ENCODE data around the gene ENTPD3. TPM values are rescaled to one million over a fixed set of nuclear protein-coding genes. Genes with fewer than 3 reads are reported as not detected.
A peak's percentile ranks its signal among the peaks of the same experiment; 100 is the strongest.

ENTPD3 gene
- total RNA-seq, 1 experiment from 2014 or later = 6.0 TPM

DNA sequence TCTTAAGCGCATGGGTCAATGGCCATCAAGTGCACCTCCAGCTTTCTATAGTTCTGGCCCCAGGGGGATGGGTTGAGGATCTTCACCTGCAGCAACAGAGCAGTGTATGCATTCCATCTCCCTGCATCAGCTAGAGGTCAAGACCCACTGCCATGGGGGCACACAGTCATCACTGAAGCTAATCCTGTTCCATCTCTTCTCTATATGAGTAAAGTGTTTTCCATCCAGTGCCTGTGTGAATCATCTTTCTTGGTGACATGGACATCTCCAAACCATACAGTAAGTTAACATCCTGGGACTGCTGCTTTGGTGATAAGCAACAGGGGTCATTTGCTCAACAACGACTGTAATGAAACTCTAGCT is 4.4 kb upstream of the ENTPD3 start:
- Histone ChIP-seq H3K36me3 (ENCODE audit: low read depth, low read length) (no peaks in the 10 kb centered on the region), H3K9ac (ENCODE audit: low read length) (no peak overlapping the region), H3K27me3 (ENCODE audit: low read length) (no peaks in the 10 kb centered on the region), H3K79me2 (ENCODE audit: low read length) (no peaks in the 10 kb centered on the region), H3K4me1 (ENCODE audit: insufficient read depth, low read length) (peaks cover 20% of the 10 kb centered on the region), H3K4me2 (ENCODE audit: low read length) (no peak overlapping the region), H3F3A (ENCODE audit: low read length, unreplicated experiment) (no peaks in the 10 kb centered on the region), H4K20me1 (ENCODE audit: low read length) (no peaks in the 10 kb centered on the region), H3K9me2 (replicated peaks; ENCODE audit: low read length) (no peaks in the 10 kb centered on the region), H3K4me3 (ENCODE audit: low read length) (no peak overlapping the region), H3K9me3 (ENCODE audit: low read length) (no peaks in the 10 kb centered on the region), H3K27ac (ENCODE audit: low read length) (no peak overlapping the region), H2AFZ (ENCODE audit: low read length) (no peak overlapping the region)
- intact Hi-C loops (cut with micrococcal nuclease) = no loop called here
- CTCF ChIA-PET = no interaction called here
- TF ChIP-seq EZH2 (IDR thresholded peaks at IDR 0.05; ENCODE audit: low read length, unreplicated experiment) = no peak
- TF ChIP-seq EZH2phosphoT487 (IDR thresholded peaks at IDR 0.05; ENCODE audit: borderline replicate concordance, low read length) = no peak
- TF ChIP-seq, protein P1, sequence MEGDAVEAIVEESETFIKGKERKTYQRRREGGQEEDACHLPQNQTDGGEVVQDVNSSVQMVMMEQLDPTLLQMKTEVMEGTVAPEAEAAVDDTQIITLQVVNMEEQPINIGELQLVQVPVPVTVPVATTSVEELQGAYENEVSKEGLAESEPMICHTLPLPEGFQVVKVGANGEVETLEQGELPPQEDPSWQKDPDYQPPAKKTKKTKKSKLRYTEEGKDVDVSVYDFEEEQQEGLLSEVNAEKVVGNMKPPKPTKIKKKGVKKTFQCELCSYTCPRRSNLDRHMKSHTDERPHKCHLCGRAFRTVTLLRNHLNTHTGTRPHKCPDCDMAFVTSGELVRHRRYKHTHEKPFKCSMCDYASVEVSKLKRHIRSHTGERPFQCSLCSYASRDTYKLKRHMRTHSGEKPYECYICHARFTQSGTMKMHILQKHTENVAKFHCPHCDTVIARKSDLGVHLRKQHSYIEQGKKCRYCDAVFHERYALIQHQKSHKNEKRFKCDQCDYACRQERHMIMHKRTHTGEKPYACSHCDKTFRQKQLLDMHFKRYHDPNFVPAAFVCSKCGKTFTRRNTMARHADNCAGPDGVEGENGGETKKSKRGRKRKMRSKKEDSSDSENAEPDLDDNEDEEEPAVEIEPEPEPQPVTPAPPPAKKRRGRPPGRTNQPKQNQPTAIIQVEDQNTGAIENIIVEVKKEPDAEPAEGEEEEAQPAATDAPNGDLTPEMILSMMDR (conservative IDR thresholded peaks at IDR 0.05; ENCODE audit: low read depth, low read length) = no peak
- no TSS peak for BruUV-seq (replicated peaks)
- POLR2A ChIA-PET (ENCODE audit: unreplicated experiment) = no interaction called here
- ATAC-seq (no peak), DNase-seq (peak; percentile 61)

DNA sequence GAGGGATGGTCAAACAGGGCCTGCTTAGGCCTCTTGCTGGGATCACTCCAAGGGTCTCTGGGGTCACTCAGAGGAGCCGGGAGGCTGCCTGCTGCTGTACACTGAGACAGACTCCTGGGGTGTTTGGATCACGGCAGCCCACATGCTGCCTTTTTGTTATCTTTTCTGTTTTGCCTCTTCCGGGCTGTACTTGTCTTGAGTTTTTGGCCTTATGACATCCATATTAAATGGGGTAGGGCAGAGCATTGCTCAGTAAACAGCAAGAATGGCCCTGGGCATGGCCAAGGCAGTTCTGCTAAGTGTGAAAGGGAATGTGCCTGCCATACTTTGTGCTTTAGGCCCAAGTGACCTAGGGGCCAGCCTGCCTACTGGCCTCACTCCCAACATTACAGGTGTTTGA is 771 bp upstream of the ENTPD3 start:
- H3K27me3 ChIP-seq (ENCODE audit: low read length) = no peaks in the 10 kb centered on the region
- H3K9ac ChIP-seq (ENCODE audit: low read length) = no peak overlapping the region
- POLR2A ChIA-PET (ENCODE audit: unreplicated experiment) = no interaction called here
- DNase-seq (no peak), ATAC-seq (no peak)
- H4K20me1 ChIP-seq (ENCODE audit: low read length) = no peaks in the 10 kb centered on the region
- H3K9me3 ChIP-seq (ENCODE audit: low read length) = no peaks in the 10 kb centered on the region
- H3K79me2 ChIP-seq (ENCODE audit: low read length) = no peaks in the 10 kb centered on the region
- no peak overlapping the region for H3K4me3 ChIP-seq (ENCODE audit: low read length)
- intact Hi-C loops (cut with micrococcal nuclease) = no loop called here
- no peak overlapping the region for H3K27ac ChIP-seq (ENCODE audit: low read length)
- no peaks in the 10 kb centered on the region for H3K9me2 ChIP-seq (replicated peaks; ENCODE audit: low read length)
- no TSS peak for BruUV-seq (replicated peaks)
- H3K4me1 ChIP-seq (ENCODE audit: insufficient read depth, low read length) = peaks cover 40% of the 10 kb centered on the region
- TF ChIP-seq, protein P1 (conservative IDR thresholded peaks at IDR 0.05; ENCODE audit: low read depth, low read length) = no peak
- TF ChIP-seq EZH2 (IDR thresholded peaks at IDR 0.05; ENCODE audit: low read length, unreplicated experiment) (no peak), EZH2phosphoT487 (IDR thresholded peaks at IDR 0.05; ENCODE audit: borderline replicate concordance, low read length) (no peak)
- H3K36me3 ChIP-seq (ENCODE audit: low read depth, low read length) = no peaks in the 10 kb centered on the region
- peak overlapping the region; percentile 94 for H3K4me2 ChIP-seq (ENCODE audit: low read length)
- no peaks in the 10 kb centered on the region for H3F3A ChIP-seq (ENCODE audit: low read length, unreplicated experiment)
- CTCF ChIA-PET = no interaction called here
- peak overlapping the region; percentile 84; the same call in 1 of the 2 replicates for H2AFZ ChIP-seq (ENCODE audit: low read length)

DNA sequence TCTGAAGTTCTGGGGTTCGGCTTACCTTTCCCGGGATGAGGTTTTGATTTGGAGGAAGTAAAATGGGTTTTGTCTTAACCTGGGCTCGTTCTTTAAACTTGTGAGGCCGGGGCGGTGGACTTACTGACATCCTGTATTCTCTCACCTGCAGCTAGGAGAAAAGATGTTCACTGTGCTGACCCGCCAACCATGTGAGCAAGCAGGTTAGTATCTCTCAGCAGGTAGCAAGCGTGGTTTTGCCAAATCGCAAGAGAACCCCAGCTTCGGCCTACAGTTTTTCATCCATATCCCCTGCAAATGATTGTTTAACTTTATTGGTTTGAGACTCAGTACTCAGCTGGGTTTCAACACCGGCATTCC is 891 bp downstream of the ENTPD3 start:
- Histone ChIP-seq H3K27me3 (ENCODE audit: low read length) (no peaks in the 10 kb centered on the region), H3K9ac (ENCODE audit: low read length) (peak overlapping the region; percentile 56), H3K4me3 (ENCODE audit: low read length) (peak overlapping the region; percentile 75), H3K27ac (ENCODE audit: low read length) (peak overlapping the region; percentile 80), H4K20me1 (ENCODE audit: low read length) (no peaks in the 10 kb centered on the region), H3F3A (ENCODE audit: low read length, unreplicated experiment) (no peaks in the 10 kb centered on the region), H3K4me1 (ENCODE audit: insufficient read depth, low read length) (peaks cover 31% of the 10 kb centered on the region), H3K9me2 (replicated peaks; ENCODE audit: low read length) (no peaks in the 10 kb centered on the region), H3K36me3 (ENCODE audit: low read depth, low read length) (no peaks in the 10 kb centered on the region), H3K4me2 (ENCODE audit: low read length) (peak overlapping the region; percentile 94), H3K79me2 (ENCODE audit: low read length) (no peaks in the 10 kb centered on the region), H2AFZ (ENCODE audit: low read length) (peak overlapping the region; percentile 84), H3K9me3 (ENCODE audit: low read length) (no peaks in the 10 kb centered on the region)
- ATAC-seq (peak; percentile 11), DNase-seq (no peak)
- TF ChIP-seq EZH2 (IDR thresholded peaks at IDR 0.05; ENCODE audit: low read length, unreplicated experiment) = no peak
- no peak for TF ChIP-seq EZH2phosphoT487 (IDR thresholded peaks at IDR 0.05; ENCODE audit: borderline replicate concordance, low read length)
- TF ChIP-seq, protein P1 (conservative IDR thresholded peaks at IDR 0.05; ENCODE audit: low read depth, low read length) = no peak
- intact Hi-C loops (cut with micrococcal nuclease) = loop anchor here (1.0 kb wide), 1 partner anchor 65 kb away; no protein-coding TSS in a partner anchor
- ChIA-PET CTCF (no interaction called here), POLR2A (ENCODE audit: unreplicated experiment) (no interaction called here)
- no TSS peak for BruUV-seq (replicated peaks)
